ENCODE results near the gene KIAA0232.

DNA sequence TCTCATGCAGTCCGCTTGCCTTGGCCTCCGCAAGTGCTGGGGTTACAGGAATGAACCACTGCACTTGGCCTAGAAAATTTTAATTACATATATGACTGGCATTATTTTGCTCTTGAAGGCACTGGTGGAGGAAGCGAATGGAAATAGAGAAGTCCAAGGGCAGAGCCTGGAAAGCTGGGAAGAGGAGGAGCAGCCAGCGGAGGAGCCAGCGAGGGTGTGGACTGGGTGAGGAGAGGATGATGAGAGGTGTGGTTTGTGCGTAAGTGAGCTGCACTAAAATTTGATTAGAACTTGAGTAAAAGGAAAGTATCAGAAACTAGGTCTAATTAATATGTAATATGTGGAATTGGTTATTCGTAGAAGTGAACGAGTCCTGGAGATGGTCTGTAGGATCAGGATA lies 13.3 kb downstream of the KIAA0232 start:
- no peak for TF ChIP-seq EP300 (IDR thresholded peaks at IDR 0.05; ENCODE audit: borderline replicate concordance)
- TF ChIP-seq, protein P1, sequence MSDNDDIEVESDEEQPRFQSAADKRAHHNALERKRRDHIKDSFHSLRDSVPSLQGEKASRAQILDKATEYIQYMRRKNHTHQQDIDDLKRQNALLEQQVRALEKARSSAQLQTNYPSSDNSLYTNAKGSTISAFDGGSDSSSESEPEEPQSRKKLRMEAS (IDR thresholded peaks at IDR 0.05) = no peak
- TF ChIP-seq RAD21 (IDR thresholded peaks at IDR 0.05; ENCODE audit: low read depth) = no peak
- no peak for TF ChIP-seq CREB1 (IDR thresholded peaks at IDR 0.05; ENCODE audit: low read depth)
- no peak for TF ChIP-seq EGR1 (IDR thresholded peaks at IDR 0.05)
